ENCODE data around the gene ANKFN1.

The ANKFN1 gene

GRCh38 chr17:56436142-56436541 lies 282.9 kb downstream of the ANKFN1 start:
- no peak for DNase-seq (ENCODE audit: low read depth)

GRCh38 chr17:56440419-56440818 lies 287.1 kb downstream of the ANKFN1 start:
- DNase-seq (ENCODE audit: low read depth), result peak; percentile 21

GRCh38 chr17:56441308-56441707 lies 288.0 kb downstream of the ANKFN1 start:
- DNase-seq (ENCODE audit: low read depth), result peak; percentile 42

DNA sequence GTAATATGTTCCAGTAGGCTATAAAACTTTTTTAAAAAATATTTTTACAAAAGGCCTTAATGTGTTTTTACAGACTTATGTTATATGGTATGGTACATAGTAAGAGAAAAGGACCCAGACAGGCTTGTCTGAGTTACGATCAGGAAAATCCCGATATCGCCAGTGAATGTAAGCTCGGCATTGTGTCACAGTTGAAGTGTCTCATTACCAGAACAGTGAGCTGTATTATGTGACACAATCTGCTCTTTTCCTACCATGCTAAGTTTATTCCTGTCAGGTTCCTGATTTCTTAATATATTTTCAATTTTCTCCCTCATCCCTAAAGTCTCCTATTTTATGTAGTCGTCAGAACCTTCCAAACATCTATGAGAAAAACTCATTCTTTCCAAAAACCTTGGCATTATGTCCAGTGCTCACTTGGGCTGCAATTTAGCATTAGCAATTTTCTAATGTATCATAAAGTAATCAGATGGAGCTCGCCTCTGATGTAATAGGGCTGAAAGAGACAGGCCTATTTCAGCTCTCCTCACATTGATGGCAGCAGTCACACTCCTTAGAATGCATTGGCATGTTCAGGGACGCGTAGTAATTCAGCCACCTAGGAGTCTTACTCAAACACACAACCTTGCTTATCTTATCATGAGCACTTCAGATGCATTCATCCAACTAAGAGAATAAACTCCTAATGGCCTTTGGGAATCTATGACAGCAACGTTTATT lies 292.6 kb downstream of the ANKFN1 start:
- no peak for DNase-seq (ENCODE audit: low read depth)

- DNase-seq (ENCODE audit: low read depth), result no peak
These were observed 293.9 kb downstream of the ANKFN1 start for GRCh38 chr17:56447171-56447570.

DNA sequence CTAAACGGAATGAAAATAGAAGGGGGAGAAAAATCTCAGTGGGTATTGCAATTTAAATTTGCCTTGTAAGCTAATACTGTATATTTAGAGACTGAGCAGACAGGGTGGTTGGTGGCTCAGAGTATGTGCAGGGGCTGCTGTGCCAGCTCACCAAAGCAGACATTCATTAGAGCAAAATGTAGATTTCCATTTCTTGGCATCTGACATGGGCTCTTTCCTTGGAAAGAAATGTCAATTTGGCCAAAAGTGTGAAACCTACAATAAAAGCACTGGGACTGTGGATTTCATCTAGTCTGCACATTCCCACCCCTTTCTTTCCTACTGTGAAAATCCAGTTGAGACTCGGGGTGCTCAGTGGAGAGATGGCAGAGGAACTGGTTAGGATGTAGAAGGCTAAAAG lies 295.1 kb downstream of the ANKFN1 start:
- no peak for DNase-seq (ENCODE audit: low read depth)

- DNase-seq (ENCODE audit: low read depth), result no peak
These were observed 295.9 kb downstream of the ANKFN1 start for GRCh38 chr17:56449176-56449575.

DNA sequence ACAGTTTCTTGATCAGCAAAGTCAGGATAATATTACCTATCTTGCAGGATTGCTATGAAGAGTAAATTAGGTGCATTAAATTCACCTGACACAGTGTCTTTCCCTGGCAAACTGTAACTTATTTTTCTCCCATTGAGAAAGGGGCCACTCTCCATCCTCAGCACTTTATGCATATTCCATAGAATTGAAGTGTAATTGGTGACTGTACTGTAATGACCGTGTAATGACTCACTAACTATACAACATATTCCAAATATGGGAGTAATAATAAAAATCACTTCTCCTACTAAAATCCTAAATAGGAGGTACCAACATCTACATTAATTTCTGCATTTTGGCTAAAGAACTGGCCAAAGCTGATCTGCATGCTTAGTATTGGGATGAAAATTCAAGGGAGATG lies 298.4 kb downstream of the ANKFN1 start:
- no peak for DNase-seq (ENCODE audit: low read depth)

DNA sequence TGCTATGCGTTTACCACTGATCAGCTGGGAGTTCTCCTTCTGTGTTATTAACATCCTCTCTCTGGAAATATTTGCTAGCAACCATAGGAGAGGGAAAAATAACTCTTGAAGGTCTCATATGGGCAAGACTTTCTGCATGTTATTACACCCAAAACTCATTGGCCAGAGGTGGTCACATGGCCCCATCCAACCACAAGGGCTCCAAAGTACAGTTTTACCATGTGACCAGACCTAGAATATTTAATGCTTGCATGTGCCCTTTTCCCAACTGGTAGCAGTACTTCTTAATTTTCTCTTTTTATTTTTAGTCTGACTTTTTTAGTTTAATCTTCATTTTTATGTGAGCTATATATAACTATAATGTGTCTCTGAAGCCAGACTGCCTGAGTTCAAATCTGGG lies 299.2 kb downstream of the ANKFN1 start:
- DNase-seq (ENCODE audit: low read depth), result no peak

DNA sequence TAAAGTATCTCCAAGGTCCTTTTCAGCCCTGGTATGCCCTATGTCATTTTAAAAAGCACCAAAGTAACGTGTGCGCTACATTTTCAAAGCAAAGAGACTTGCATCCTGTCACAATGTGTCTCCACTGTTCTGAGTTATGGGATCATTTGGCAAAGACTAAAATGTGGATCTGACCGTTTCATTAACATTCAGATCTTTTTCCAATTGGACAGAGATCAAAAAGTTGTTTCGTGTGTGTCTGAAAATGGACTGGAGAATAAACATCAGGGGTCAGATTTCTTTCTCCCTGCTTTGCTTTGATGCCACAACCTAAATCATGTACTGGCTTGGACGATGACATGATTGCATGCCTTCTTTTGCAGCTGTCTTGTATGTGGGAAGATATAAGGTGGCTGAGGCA lies 304.2 kb downstream of the ANKFN1 start:
- no peak for DNase-seq (ENCODE audit: low read depth)

GRCh38 chr17:56465886-56466285 lies 312.6 kb downstream of the ANKFN1 start:
- DNase-seq (ENCODE audit: low read depth), result no peak

GRCh38 chr17:56468840-56469239 lies 315.6 kb downstream of the ANKFN1 start:
- DNase-seq (ENCODE audit: low read depth), result no peak

GRCh38 chr17:56471696-56472095 lies 318.4 kb downstream of the ANKFN1 start:
- DNase-seq (ENCODE audit: low read depth), result no peak

GRCh38 chr17:56475116-56475515 lies 321.8 kb downstream of the ANKFN1 start:
- DNase-seq (ENCODE audit: low read depth), result no peak

- DNase-seq (ENCODE audit: low read depth), result no peak
These were observed 325.7 kb downstream of the ANKFN1 start for GRCh38 chr17:56478836-56479447.

DNA sequence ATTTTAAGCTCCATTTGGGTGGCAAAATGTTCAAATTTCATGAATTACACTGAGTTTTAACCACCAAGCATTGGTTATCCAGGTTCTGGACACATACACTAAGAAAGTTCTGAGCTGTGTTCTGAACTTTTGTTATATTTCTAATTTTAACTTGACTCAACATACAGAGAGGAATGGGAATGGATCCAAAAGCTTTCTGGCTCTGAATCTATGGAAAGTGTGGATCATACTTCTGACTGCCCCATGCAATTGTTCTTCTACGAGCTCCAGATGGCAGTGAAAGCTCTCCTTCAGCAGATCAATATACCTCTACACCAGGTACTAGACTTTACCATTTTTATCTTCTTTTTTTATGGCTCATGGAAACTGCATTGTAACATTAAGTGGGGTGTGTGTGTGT lies 327.2 kb downstream of the ANKFN1 start:
- no peak for DNase-seq (ENCODE audit: low read depth)

GRCh38 chr17:56481659-56482058 lies 328.4 kb downstream of the ANKFN1 start:
- DNase-seq (ENCODE audit: low read depth), result no peak

DNA sequence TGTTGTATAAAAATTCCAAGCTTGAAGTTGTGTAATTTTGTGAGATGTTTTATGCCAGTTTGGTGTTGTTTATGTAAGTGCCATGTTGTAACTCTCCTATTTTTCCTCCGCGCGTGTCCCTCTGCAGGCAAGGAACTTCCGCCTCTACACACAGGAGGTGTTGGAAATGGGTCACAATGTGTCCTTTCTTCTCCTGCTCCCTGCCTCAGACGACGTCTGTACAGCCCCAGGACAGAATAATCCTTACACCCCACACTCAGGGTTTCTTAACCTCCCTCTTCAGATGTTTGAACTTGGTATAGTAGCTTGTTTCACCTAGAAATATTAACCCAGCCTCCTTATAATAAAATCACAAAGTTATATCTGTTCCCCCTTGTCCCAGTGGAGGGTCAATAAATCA lies 329.0 kb downstream of the ANKFN1 start:
- DNase-seq (ENCODE audit: low read depth), result no peak

DNA sequence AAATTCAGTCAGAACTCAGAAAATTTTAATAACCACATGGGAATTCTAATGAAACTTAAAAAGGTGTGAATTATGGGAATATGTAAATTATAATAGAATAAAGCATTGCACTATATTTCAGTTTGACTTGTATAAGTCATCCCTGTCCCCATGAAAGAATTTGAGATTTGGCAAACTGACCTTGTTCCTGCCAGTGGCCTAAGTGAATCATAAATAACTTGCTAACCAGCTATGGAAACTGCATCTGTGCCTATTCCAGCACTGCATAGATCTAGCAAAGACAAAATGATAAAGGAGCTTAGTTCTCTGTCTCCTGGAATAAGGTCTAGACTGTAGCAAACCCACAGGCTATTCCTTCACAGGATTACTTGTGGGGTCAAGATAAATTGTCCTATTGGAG lies 333.5 kb downstream of the ANKFN1 start:
- DNase-seq (ENCODE audit: low read depth), result no peak

GRCh38 chr17:56488800-56489199 lies 335.5 kb downstream of the ANKFN1 start:
- no peak for DNase-seq (ENCODE audit: low read depth)

DNA sequence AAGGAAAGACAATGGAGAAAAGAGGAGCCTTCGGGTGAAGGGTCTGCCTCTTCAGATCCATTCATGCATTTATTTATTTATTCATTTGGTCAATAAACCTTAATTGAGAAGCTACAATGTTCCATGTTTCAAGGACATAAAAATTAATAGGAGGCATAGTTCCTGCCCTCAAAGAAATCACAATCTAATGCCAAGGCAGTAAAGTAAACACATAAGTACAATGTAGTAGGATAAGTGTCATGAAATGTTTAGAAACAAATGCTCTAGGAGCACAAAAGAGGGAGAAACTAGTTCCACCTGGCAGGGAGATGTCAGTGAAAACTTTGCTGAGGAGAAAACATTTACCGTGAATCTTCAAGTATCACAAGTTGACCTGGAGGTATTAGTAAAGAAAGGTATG lies 336.7 kb downstream of the ANKFN1 start:
- DNase-seq (ENCODE audit: low read depth), result no peak

- DNase-seq (ENCODE audit: low read depth), result no peak
These were observed 342.3 kb downstream of the ANKFN1 start for GRCh38 chr17:56495556-56495955.

GRCh38 chr17:56497132-56497531 lies 343.9 kb downstream of the ANKFN1 start:
- no peak for DNase-seq (ENCODE audit: low read depth)

GRCh38 chr17:56499799-56500388 lies 346.6 kb downstream of the ANKFN1 start:
- DNase-seq (ENCODE audit: low read depth), result no peak

All from stromal cell of bone marrow (primary cell).